Smooth muscle cell (in vitro differentiated cells): ENCODE results near the gene HSD17B10. TPM values are rescaled to one million over a fixed set of nuclear protein-coding genes. Genes with fewer than 3 reads are reported as not detected.

Experiments used
- DNase-seq: peaks from one replicate; lab custom pipeline; 2025; ENCODE audit not compliant: unreplicated experiment; lab: John Stamatoyannopoulos, UW
- H2AFZ ChIP-seq: fragments of 200-600 bp; sonication (generic); 2 replicates; pipeline ENCODE4 v1.6.0; 2016; ENCODE audit warnings: antibody characterized with exemption, low read depth, mild to moderate bottlenecking
- H3F3A ChIP-seq: fragments of 200-600 bp; sonication (generic); 2 replicates; pipeline ENCODE4 v1.6.0; 2017; ENCODE audit warnings: antibody characterized with exemption, low read depth
- H3K27ac ChIP-seq: fragments of 200-600 bp; sonication (generic); 2 replicates; pipeline ENCODE4 v1.5.1; 2016; ENCODE audit warnings: low read depth, mild to moderate bottlenecking
- H3K27me3 ChIP-seq: fragments of 200-600 bp; sonication (generic); 2 replicates; pipeline ENCODE4 v1.6.1; 2016; ENCODE audit warnings: low read depth, mild to moderate bottlenecking
- H3K36me3 ChIP-seq: fragments of 200-600 bp; sonication (generic); 2 replicates; pipeline ENCODE4 v1.5.1; 2016; ENCODE audit warnings: low read depth
- H3K4me1 ChIP-seq: fragments of 200-600 bp; sonication (generic); 2 replicates; pipeline ENCODE4 v1.5.1; 2016; ENCODE audit warnings: low read depth
- H3K4me2 ChIP-seq: fragments of 200-600 bp; sonication (generic); 2 replicates; pipeline ENCODE4 v1.6.0; 2016; ENCODE audit warnings: mild to moderate bottlenecking
- H3K4me3 ChIP-seq: fragments of 200-600 bp; sonication (generic); 2 replicates; pipeline ENCODE4 v1.5.1; 2016; ENCODE audit warnings: mild to moderate bottlenecking
- H3K79me2 ChIP-seq: fragments of 200-600 bp; sonication (generic); 2 replicates; pipeline ENCODE4 v1.6.0; 2016; ENCODE audit warnings: low read depth, mild to moderate bottlenecking
- H3K9ac ChIP-seq: fragments of 200-600 bp; sonication (generic); 2 replicates; pipeline ENCODE4 v1.6.0; 2016; ENCODE audit warnings: low read depth
- H3K9me3 ChIP-seq: fragments of 200-600 bp; sonication (generic); replicated peaks from 2 replicates; pipeline ENCODE4 v1.5.1; 2016; ENCODE audit warnings: low read depth
- H4K20me1 ChIP-seq: fragments of 200-600 bp; sonication (generic); 2 replicates; pipeline ENCODE4 v1.6.0; 2016; ENCODE audit warnings: low read depth
- CTCF ChIP-seq: fragments of 200-600 bp; sonication (generic); IDR thresholded peaks from 2 replicates; pipeline ENCODE4 v1.5.1; 2017; ENCODE audit warnings: borderline replicate concordance, mild to moderate bottlenecking, antibody characterized with exemption; ENCODE audit not compliant: insufficient read depth, poor library complexity, severe bottlenecking
- WGBS: methylation state at CpG from one replicate; pipeline ENCODE4 v1.1.7; 2016; ENCODE audit warnings: low lambda C conversion rate; 5-methylcytosine and 5-hydroxymethylcytosine counted together
- polyA plus RNA-seq: library from polyadenylated mRNA; unstranded; fragments of >200 nt; fragmentation: Nextera tagmentation; extraction: Ambion mirVana; gene quantifications from 2 replicates; pipeline ENCODE4 v1.2.1, GENCODE V29; 2016
- total RNA-seq: library from RNA; depleted of rRNA; stranded (reverse); fragments of >200 nt; gene quantifications from 2 replicates; pipeline ENCODE4 v1.2.3, GENCODE V29; 2014

The HSD17B10 gene
- total and polyA plus RNA-seq, 2 experiments from 2014 or later = 48.6 to 92.2 TPM

- no peak overlapping the region for H3K4me3 ChIP-seq
- no peak for TF ChIP-seq CTCF
- no peaks in the 10 kb centered on the region for H3K79me2 ChIP-seq
- H3K9ac ChIP-seq = no peak overlapping the region
- DNase-seq = no peak
- H3K36me3 ChIP-seq = no peaks in the 10 kb centered on the region
- H3K4me2 ChIP-seq = peak overlapping the region; percentile 85
- H3K27me3 ChIP-seq = no peaks in the 10 kb centered on the region
- H4K20me1 ChIP-seq = no peaks in the 10 kb centered on the region
- no peaks in the 10 kb centered on the region for H3K4me1 ChIP-seq
- H3K27ac ChIP-seq = no peak overlapping the region
- 90% methylated on average over 5 of the region's 5 CpGs for WGBS
- no peaks in the 10 kb centered on the region for H3F3A ChIP-seq
- no peaks in the 10 kb centered on the region for H3K9me3 ChIP-seq
- peak overlapping the region; percentile 59 for H2AFZ ChIP-seq
These were observed 5.9 kb upstream of the HSD17B10 start for GRCh38 chrX:53440101-53440500.

- no peaks in the 10 kb centered on the region for H3K4me1 ChIP-seq
- WGBS = 75% methylated on average over 1 of the region's 1 CpG
- H3K9me3 ChIP-seq = no peaks in the 10 kb centered on the region
- TF ChIP-seq CTCF = no peak
- no peak overlapping the region for H3K9ac ChIP-seq
- H3K79me2 ChIP-seq = no peaks in the 10 kb centered on the region
- no peak overlapping the region for H3K27ac ChIP-seq
- no peaks in the 10 kb centered on the region for H3K27me3 ChIP-seq
- H3K4me2 ChIP-seq = no peak overlapping the region
- H3K36me3 ChIP-seq = no peaks in the 10 kb centered on the region
- H3K4me3 ChIP-seq = no peak overlapping the region
- DNase-seq = no peak
- no peaks in the 10 kb centered on the region for H4K20me1 ChIP-seq
- H2AFZ ChIP-seq = no peak overlapping the region
- H3F3A ChIP-seq = no peaks in the 10 kb centered on the region
These were observed 4.7 kb upstream of the HSD17B10 start for GRCh38 chrX:53438832-53439230.

GRCh38 chrX:53438174-53438831 lies 4.1 kb upstream of the HSD17B10 start:
- Histone ChIP-seq H3K27ac (no peak overlapping the region), H3F3A (no peaks in the 10 kb centered on the region), H3K4me1 (no peaks in the 10 kb centered on the region), H3K9ac (no peak overlapping the region), H3K79me2 (no peaks in the 10 kb centered on the region), H3K4me2 (no peak overlapping the region), H2AFZ (no peak overlapping the region), H3K9me3 (no peaks in the 10 kb centered on the region), H3K4me3 (no peak overlapping the region), H3K27me3 (no peaks in the 10 kb centered on the region), H4K20me1 (no peaks in the 10 kb centered on the region), H3K36me3 (no peaks in the 10 kb centered on the region)
- DNase-seq = no peak
- TF ChIP-seq CTCF = no peak
- 71% methylated on average over 5 of the region's 5 CpGs for WGBS

- H3F3A ChIP-seq = no peaks in the 10 kb centered on the region
- no peak overlapping the region for H3K4me3 ChIP-seq
- no peak overlapping the region for H3K4me2 ChIP-seq
- no peaks in the 10 kb centered on the region for H3K27me3 ChIP-seq
- H4K20me1 ChIP-seq = no peaks in the 10 kb centered on the region
- no peak overlapping the region for H3K27ac ChIP-seq
- H3K4me1 ChIP-seq = no peaks in the 10 kb centered on the region
- no peak overlapping the region for H3K9ac ChIP-seq
- no peak for DNase-seq
- no peak overlapping the region for H2AFZ ChIP-seq
- no peaks in the 10 kb centered on the region for H3K9me3 ChIP-seq
- no peaks in the 10 kb centered on the region for H3K36me3 ChIP-seq
- TF ChIP-seq CTCF = no peak
- no peaks in the 10 kb centered on the region for H3K79me2 ChIP-seq
- 80% methylated on average over 2 of the region's 2 CpGs for WGBS
These were observed 3.0 kb upstream of the HSD17B10 start for GRCh38 chrX:53437206-53437605.
